ENCODE results near the gene NFIC. TPM values are rescaled to one million over a fixed set of nuclear protein-coding genes. Genes with fewer than 3 reads are reported as not detected.
"Not testable (repeated sequence)": the region's sequence is repeated elsewhere in the genome, so short reads cannot be mapped to it uniquely, and the experiment has no call there.

The NFIC gene
- total RNA-seq, 1 donor = 79.5 TPM

- H3K4me3 ChIP-seq (ENCODE audit: low read depth, low read length) = no peak overlapping the region
- DNase-seq (ENCODE audit: low read depth) = no peak
- no peak for TF ChIP-seq CTCF (IDR thresholded peaks at IDR 0.05; ENCODE audit: insufficient read depth, low read length)
Observed at GRCh38 chr19:3374369-3375112, 8.2 kb downstream of the NFIC start.

GRCh38 chr19:3375221-3376090 lies 9.1 kb downstream of the NFIC start:
- TF ChIP-seq CTCF (IDR thresholded peaks at IDR 0.05; ENCODE audit: insufficient read depth, low read length) = no peak
- peak; percentile 64 for DNase-seq (ENCODE audit: low read depth)
- peak overlapping the region; percentile 22 for H3K4me3 ChIP-seq (ENCODE audit: low read depth, low read length)

- DNase-seq (ENCODE audit: low read depth); H3K4me3 ChIP-seq (ENCODE audit: low read depth, low read length): not testable (repeated sequence)
Observed at GRCh38 chr19:3376091-3376455, 9.7 kb downstream of the NFIC start.

GRCh38 chr19:3378352-3379150 lies 12.2 kb downstream of the NFIC start:
- TF ChIP-seq CTCF (IDR thresholded peaks at IDR 0.05; ENCODE audit: insufficient read depth, low read length) = no peak
- DNase-seq (ENCODE audit: low read depth) = no peak
- no peak overlapping the region for H3K4me3 ChIP-seq (ENCODE audit: low read depth, low read length)

- DNase-seq (ENCODE audit: low read depth) = no peak
- no peak overlapping the region for H3K4me3 ChIP-seq (ENCODE audit: low read depth, low read length)
- no peak for TF ChIP-seq CTCF (IDR thresholded peaks at IDR 0.05; ENCODE audit: insufficient read depth, low read length)
Observed at GRCh38 chr19:3380829-3381228, 14.4 kb downstream of the NFIC start.

- H3K4me3 ChIP-seq (ENCODE audit: low read depth, low read length) = no peak overlapping the region
- DNase-seq (ENCODE audit: low read depth) = no peak
- TF ChIP-seq CTCF (IDR thresholded peaks at IDR 0.05; ENCODE audit: insufficient read depth, low read length) = no peak
Observed at GRCh38 chr19:3381701-3382372, 15.5 kb downstream of the NFIC start.
